Stimulated activated CD4-positive, alpha-beta T cell treated with anti-CD3 and anti-CD28 coated beads, Interleukin-15, amount 100 ng/mL, for 1 hour (primary cell): ENCODE measurements around the gene RANBP9.

Experiments used
- DNase-seq, 2 donors: peaks; one replicate each; pipeline ENCODE4 v3.0.0-alpha.2; 2020; ENCODE audit warnings: low read depth in 1 of 2, low spot score in 1 of 2

The RANBP9 gene

GRCh38 chr6:13604546-13605416 is 106.9 kb downstream of the RANBP9 start:
- DNase-seq, result no peak

GRCh38 chr6:13604135-13604534 is 107.5 kb downstream of the RANBP9 start:
- DNase-seq, result no peak

DNA sequence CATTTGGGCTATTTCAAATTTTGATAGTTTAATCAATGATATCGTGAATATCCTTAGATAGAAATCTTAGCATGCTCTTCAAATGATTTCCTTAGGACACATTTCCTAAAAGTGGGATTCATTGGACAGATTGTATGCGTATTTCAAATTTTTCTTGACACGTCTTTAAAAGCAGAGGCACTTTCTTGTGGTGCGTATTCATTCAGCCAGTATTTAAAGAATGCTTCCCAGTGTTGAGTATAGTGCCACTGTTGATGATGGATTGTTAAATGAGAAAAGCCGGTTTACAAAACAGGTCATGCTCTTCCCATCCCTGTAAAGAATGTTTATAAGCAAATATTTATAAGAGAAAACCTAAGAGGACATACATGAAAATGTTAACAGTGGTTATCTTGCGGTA is 111.6 kb downstream of the RANBP9 start:
- no peak for DNase-seq

DNA sequence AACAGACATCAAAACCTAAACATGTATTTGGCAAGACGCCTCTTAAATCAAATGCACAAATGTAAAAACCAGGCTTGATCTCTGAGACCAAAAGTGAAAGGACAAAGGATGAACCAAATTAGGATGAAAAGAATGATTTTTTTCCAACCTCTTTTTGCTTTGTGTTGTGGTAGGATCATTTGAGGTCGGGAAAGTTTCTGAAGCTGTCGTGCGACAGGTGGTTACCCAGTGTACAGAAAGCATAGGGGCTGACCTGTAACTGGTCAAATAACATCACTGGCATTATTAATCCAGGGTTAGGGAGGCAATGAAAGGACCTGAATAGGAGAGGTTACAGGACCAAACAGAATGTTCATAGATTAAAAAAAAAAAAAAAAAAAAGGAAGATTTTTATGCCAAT is 114.6 kb downstream of the RANBP9 start:
- no peak for DNase-seq

DNA sequence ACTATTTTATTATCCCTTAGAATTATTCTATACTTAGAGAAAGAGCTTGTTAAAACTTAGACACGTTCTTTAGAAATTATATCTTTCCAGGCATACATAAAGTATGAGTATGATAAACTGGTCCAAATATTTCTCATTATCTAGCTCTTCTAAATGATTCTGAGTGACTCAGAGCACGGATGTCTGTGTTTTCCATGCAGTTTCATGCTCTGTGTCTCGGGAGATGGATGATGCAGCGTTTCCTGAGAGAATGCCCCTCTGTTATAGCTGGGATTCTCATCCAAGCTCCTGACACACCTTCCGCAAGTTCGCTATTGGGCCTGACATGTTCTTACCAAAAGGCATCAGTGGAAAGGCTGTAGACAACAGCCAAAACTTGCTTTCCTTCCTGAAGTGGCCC is 117.9 kb downstream of the RANBP9 start:
- DNase-seq, result no peak

DNA sequence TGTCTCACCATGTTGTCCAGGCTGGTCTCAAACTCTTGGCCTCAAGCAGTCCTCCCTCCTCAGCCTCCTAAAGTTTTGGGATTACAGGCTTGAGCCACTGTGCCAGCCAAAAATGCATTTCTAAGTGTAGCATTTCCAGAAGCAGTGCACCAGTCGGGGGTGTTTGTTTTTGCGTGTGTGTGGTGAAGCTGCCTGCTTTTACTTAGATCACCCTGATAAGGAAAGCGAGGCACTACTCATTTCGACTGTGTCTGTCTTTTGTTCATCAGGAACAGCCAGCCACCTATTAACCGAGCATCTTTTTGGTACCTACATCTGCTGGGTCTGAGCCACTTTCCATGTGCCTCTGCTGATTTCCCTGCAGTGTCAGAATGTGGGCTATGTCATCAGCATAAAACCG is 118.5 kb downstream of the RANBP9 start:
- DNase-seq, result no peak

- DNase-seq, result no peak
These were observed 120.3 kb downstream of the RANBP9 start for GRCh38 chr6:13591205-13591921.

DNA sequence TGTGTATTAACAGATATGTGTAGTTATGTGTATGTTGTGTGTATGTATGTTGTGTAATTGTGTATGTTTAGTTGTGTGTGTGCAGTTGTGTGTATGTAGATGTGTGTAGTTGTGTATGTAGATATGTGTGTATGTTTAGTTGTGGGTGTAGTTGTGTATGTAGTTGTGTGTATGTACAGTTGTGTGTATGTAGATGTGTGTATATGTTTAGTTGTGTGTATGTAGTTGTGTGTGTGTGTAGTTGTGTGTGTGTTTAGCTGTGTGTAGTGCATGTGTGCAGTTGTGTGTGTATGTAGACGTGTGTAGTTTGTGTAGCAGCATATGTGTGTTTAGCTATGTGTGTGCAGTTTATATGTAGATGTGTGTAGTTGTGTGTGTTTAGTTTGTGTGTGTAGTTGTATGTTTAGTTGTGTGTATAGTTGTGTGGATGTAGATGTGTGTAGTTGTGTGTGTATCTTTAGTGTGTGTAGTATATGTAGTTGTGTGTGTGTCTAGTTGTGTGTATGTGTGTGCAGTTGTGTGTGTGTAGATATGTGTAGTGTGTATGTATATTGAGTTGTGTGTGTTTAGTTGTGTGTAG is 121.0 kb downstream of the RANBP9 start:
- DNase-seq, result no peak

DNA sequence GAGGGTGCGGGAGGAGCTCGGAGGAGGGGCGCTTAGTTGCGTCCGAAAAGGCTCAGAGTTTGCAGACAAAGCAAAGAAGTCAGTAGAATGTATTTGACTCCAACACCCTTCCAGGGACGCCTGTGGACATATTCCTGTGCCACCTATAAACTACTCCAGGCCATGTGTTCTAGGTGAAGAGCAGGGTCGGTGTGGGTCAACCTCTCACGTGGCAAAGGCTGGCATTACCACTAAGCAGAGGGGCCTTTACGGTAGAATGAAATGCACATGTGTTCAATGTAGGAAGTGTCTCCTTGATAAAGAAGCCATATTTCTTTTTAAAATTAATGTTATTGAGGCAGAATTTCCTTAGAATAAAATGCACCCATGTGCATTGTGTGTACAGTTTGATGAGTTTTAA is 121.8 kb downstream of the RANBP9 start:
- no peak for DNase-seq

DNA sequence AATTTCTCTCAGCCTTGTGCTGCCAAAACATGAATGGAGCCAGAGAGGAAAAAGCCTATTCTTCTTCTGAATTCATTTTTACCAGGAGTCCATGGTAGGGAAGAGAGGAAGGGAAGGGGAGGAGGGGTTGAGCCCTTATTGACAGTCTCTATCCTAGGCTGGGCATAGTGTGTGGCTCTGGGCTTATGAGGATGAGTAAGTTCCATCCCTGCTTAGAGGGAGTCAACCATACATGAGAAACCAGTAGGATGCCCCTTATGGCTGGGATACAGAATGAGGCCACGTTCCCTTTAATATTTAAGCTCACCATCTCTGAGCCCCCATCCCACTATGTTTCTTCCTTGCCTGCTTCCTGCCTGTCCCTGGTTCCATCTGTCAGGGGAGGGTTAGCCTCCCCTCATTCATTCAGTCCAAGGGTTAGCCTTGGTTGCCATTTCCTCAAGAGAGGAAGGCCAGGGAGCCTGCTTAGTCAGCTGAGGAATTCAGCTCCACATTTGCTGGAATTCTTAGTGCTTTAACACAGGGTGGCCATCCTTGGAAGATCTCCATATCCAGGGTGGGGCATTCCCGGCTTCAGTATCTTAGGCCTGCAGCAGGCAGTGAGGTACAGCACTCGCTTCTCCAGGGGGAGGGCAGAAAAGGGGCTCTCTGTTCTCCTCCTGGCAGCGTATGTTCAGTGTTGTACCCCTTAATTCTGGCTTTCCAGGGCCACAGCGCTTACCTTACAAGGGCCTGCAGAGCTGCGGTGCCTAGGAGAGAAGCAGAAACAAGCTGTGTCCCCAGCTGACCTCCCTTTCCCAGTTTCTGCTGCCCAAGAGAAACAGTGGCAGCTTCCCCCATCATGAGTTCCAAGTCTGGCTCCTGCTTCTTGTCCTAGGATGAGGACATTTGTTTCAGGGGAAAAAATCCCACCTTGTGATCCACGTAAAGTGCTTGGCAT is 124.8 kb downstream of the RANBP9 start:
- DNase-seq, result no peak

- DNase-seq, result no peak
These were observed 129.9 kb downstream of the RANBP9 start for GRCh38 chr6:13581700-13582229.

DNA sequence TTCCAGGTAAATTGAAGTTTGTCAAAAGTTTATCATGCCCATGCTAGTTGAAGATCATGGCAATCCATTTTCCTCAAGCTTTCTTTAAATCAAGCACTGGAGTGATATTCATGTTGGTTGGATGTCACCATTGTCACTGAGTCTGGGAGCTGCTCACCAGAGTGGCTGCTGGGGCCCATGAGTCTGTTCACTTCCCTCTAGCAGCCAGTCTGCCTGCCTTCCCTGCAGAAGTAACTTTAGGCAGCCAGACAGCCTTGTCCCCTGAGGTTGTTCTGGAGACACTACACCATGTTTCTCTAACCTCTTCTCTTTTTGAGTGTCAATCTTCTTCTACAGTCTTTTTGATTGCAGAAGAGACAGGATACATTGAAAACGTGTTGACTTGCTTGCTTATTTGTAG is 131.7 kb downstream of the RANBP9 start:
- no peak for DNase-seq

DNA sequence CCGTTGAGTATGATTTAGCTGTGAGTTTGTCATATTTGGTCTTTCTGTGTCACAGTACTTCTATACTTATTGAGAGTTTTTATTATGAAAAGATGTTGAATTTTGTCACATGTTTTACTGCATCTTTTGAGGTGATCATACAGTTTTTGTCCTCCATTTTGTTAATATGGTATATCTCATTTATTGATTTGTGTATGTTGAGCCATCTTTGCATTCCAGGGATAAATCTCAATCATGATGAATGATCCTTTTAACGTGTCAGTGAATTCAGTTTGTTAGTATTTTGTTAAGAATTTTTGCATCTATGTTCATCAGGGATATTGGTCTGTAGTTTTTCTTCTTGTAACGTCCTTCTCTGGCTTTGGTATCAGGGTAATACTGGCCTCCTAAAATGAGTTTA is 133.7 kb downstream of the RANBP9 start:
- no peak for DNase-seq

DNA sequence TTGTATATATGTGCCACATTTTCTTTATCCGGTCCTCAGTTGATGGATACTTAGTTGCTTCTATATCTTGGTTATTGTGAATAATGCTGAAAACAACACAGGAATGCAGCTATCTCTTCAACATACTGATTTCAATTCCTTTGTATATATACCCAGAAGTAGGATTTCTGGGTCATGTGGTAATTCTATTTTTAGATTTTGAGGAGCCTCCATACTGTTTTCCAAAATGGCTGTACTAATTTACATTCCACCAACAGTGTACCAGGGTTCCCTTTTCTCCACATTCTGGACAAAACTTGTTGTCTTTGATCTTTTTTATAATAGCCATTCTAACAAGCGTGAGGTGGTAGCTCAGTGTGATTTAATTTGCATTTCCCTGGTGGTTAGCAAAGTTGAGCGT is 135.6 kb downstream of the RANBP9 start:
- no peak for DNase-seq

DNA sequence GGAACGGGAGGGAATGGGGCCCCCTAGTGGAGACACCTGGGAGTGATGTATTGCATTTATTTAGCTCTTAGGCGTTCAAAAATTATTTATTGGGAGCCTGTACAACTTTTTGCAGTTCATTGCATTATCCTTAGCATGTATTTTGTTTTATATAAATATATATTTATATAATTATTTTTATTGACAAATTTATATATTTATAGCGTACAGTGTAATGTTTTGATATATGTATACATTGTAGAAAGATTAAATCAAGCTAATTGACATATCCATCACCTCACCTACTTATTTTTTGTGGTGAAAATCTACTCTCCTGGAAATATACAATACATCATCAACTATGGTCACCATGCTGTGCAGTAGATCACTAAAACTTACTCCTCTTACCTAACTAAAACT is 136.3 kb downstream of the RANBP9 start:
- DNase-seq, result no peak

GRCh38 chr6:13574571-13575376 is 136.9 kb downstream of the RANBP9 start, which contains the start of gene SIRT5:
Gene SIRT5 (plus strand): TSS chr6:13574601. CDS start chr6:13584111, 9,510 bp downstream.
- DNase-seq, result peak; percentile 32 to 43

DNA sequence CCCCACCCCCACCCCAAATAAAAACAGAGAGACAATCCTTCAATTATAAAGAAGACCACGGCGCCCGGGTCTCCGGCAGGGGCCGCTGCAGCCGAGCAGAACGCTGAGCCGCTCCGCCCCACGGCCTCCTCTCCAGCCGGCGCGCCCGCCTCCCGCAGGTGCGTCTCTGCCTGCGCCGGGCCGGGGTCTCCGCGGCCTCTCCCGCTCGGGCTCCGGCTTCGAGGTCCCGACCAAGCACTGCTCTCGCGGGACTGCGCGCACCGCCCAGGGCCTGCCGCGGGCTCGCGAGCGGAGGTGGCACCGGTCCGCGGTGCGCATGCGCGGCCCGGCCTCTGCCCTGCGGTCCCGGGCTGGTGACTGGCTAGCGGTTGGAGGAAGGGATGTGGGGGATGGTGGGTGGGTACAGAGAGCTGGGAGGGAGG is 137.5 kb downstream of the RANBP9 start:
- DNase-seq, result peak; percentile 88

DNA sequence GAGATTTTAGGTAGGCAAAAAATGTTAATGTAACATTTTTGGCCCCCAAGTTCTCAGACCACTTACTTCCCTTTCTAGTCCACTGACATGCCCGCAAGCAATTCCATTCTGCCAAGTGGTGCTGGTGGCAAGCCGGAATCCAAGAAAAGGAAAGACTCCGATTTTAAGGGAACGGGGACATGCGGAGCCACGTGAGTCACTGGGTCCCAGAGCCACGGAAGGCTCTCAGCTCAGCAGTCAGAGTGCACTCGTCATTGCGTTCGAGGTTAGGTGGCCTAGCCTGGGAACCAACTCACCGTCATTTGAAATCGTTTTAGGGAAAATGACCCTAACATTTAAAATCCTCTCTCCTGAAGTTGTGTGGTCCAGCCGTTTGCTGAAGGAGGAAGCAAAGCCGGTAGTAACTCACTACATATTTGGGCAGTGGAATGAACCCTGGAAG is 137.9 kb downstream of the RANBP9 start:
- DNase-seq, result no peak

GRCh38 chr6:13572951-13573654 is 138.5 kb downstream of the RANBP9 start:
- no peak for DNase-seq
